CD14-positive monocyte (primary cell): ENCODE results near the gene CLECL1. TPM values are rescaled to one million over a fixed set of nuclear protein-coding genes. Genes with fewer than 3 reads are reported as not detected.
A peak's percentile ranks its signal among the peaks of the same experiment; 100 is the strongest.

Source experiments
- DNase-seq, 3 donors: peaks; one replicate each; pipeline ENCODE4 v3.0.0-alpha.2; 2011 to 2022
- H2AFZ ChIP-seq: 2 replicates; pipeline ENCODE4 v1.6.0; 2012; ENCODE audit warnings: mild to moderate bottlenecking, low read depth, low read length, inconsistent platforms; ENCODE audit not compliant: insufficient read depth, poor library complexity, severe bottlenecking
- H3K27ac ChIP-seq, 2 donors: 1 replicate in 1 of 2; 2 replicates in 1 of 2; pipeline ENCODE4 v1.5.1; 2012 to 2013; ENCODE audit warnings: low read length in 2 of 2, control low read depth in 1 of 2, inconsistent platforms in 1 of 2, low read depth in 1 of 2, mild to moderate bottlenecking in 1 of 2
- H3K27me3 ChIP-seq, 2 donors: one replicate each; pipeline versions ENCODE4 v1.6.0 to v1.6.1; 2011 to 2013; ENCODE audit warnings: low read length in 2 of 2; ENCODE audit not compliant: control insufficient read depth in 2 of 2, insufficient read depth in 2 of 2
- H3K36me3 ChIP-seq, 2 donors: replicated peaks in 1 of 2; 1 replicate in 1 of 2; 2 replicates in 1 of 2; pipeline versions ENCODE4 v1.5.1 to v1.6.1; 2012 to 2013; ENCODE audit warnings: low read length in 2 of 2, control low read depth in 1 of 2, inconsistent platforms in 1 of 2, mild to moderate bottlenecking in 1 of 2; ENCODE audit not compliant: insufficient read depth in 2 of 2, control insufficient read depth in 1 of 2
- H3K4me1 ChIP-seq, 2 donors: 1 replicate in 1 of 2; 2 replicates in 1 of 2; pipeline versions ENCODE4 v1.5.1 to v1.6.1; 2012 to 2013; ENCODE audit warnings: low read length in 2 of 2, control low read depth in 1 of 2, inconsistent platforms in 1 of 2, mild to moderate bottlenecking in 1 of 2, moderate library complexity in 1 of 2; ENCODE audit not compliant: insufficient read depth in 2 of 2, control insufficient read depth in 1 of 2
- H3K4me2 ChIP-seq: replicated peaks from 2 replicates; pipeline ENCODE3; 2012; ENCODE audit warnings: low read length, moderate library complexity, mild to moderate bottlenecking; ENCODE audit not compliant: poor library complexity, severe bottlenecking; ENCODE audit errors: extremely low read depth
- H3K4me3 ChIP-seq, 3 experiments: fragments of 200-600 bp in 1 of 3; sonication (generic) in 1 of 3; replicated peaks in 1 of 3; 1 replicate in 2 of 3; 2 replicates in 1 of 3; pipeline ENCODE4 v1.5.1; 2011 to 2013; ENCODE audit warnings: low read length in 3 of 3, mild to moderate bottlenecking in 3 of 3, control low read depth in 2 of 3, low read depth in 2 of 3, inconsistent platforms in 1 of 3, moderate library complexity in 1 of 3
- H3K79me2 ChIP-seq: 2 replicates; pipeline ENCODE4 v1.6.0; 2012; ENCODE audit warnings: mild to moderate bottlenecking, control low read depth, inconsistent platforms, low read length, moderate library complexity; ENCODE audit not compliant: insufficient read depth
- H3K9ac ChIP-seq: 2 replicates; pipeline ENCODE4 v1.6.0; 2017; ENCODE audit warnings: low read length, mild to moderate bottlenecking; ENCODE audit not compliant: insufficient read depth, poor library complexity, severe bottlenecking
- H3K9me3 ChIP-seq, 2 donors: replicated peaks in 1 of 2; 1 replicate in 1 of 2; 2 replicates in 1 of 2; pipeline versions ENCODE4 v1.5.1 to v1.6.1; 2012 to 2013; ENCODE audit warnings: low read length in 2 of 2, control low read depth in 1 of 2; ENCODE audit not compliant: control insufficient read depth in 1 of 2, insufficient read depth in 1 of 2
- H4K20me1 ChIP-seq: 2 replicates; pipeline ENCODE4 v1.6.0; 2012; ENCODE audit warnings: mild to moderate bottlenecking, low read length, control low read depth, moderate library complexity; ENCODE audit not compliant: insufficient read depth
- H3K27ac Mint-ChIP-seq, 7 donors: one replicate each; pipeline ENCODE4 v1.8.0; 2020; ENCODE audit warnings: mild to moderate bottlenecking in 7 of 7, mixed read lengths in 7 of 7, moderate library complexity in 6 of 7, inconsistent platforms in 2 of 7
- H3K27me3 Mint-ChIP-seq, 3 donors: one replicate each; pipeline ENCODE4 v1.8.0; 2021 to 2022; ENCODE audit warnings: low read depth in 3 of 3, mild to moderate bottlenecking in 3 of 3, mixed read lengths in 3 of 3, moderate library complexity in 3 of 3, inconsistent platforms in 1 of 3
- H3K36me3 Mint-ChIP-seq, 2 donors: one replicate each; pipeline ENCODE4 v1.8.0; 2020; ENCODE audit warnings: mixed read lengths in 2 of 2, inconsistent platforms in 1 of 2, mild to moderate bottlenecking in 1 of 2
- H3K4me1 Mint-ChIP-seq: one replicate; pipeline ENCODE4 v1.8.0; 2020; ENCODE audit warnings: mild to moderate bottlenecking, mixed read lengths
- H3K4me3 Mint-ChIP-seq, 2 donors: one replicate each; pipeline ENCODE4 v1.8.0; 2020; ENCODE audit warnings: mild to moderate bottlenecking in 2 of 2, mixed read lengths in 2 of 2, moderate library complexity in 1 of 2
- H3K9me3 Mint-ChIP-seq, 7 donors: one replicate each; pipeline ENCODE4 v1.8.0; 2020 to 2022; ENCODE audit warnings: mixed read lengths in 7 of 7, mild to moderate bottlenecking in 6 of 7, moderate library complexity in 6 of 7, inconsistent platforms in 2 of 7
- CTCF ChIP-seq: fragments of 200-600 bp; IDR thresholded peaks from one replicate; pipeline ENCODE4 v1.8.0; 2022; ENCODE audit warnings: antibody characterized with exemption, mild to moderate bottlenecking
- WGBS: methylation state at CpG from one replicate; pipeline ENCODE4 v1.1.5; 2013; ENCODE audit warnings: missing lambda C conversion rate; ENCODE audit not compliant: insufficient coverage; 5-methylcytosine and 5-hydroxymethylcytosine counted together
- intact Hi-C, 2 donors: fragments of 100-400 bp; cut with micrococcal nuclease; formaldehyde crosslinking; loops; one replicate each; pipeline versions ENCODE4 v1.15.0 to v1.15.1; 2023
- polyA plus RNA-seq, 3 donors: library from polyadenylated mRNA; depleted of rRNA in 1 of 3; unstranded in 2 of 3; stranded (reverse) in 1 of 3; fragments of 300-500 nt in 2 of 3; fragments of >200 nt in 1 of 3; fragmentation: Illumina TruSeq in 2 of 3; gene quantifications; 1 replicate in 2 of 3; 2 replicates in 1 of 3; pipeline ENCODE4 v1.2.3, GENCODE V29; 2012 to 2021

CLECL1 gene
- polyA plus RNA-seq, 3 donors, result 7.6 to 20.6 (median 11.4) TPM

DNA sequence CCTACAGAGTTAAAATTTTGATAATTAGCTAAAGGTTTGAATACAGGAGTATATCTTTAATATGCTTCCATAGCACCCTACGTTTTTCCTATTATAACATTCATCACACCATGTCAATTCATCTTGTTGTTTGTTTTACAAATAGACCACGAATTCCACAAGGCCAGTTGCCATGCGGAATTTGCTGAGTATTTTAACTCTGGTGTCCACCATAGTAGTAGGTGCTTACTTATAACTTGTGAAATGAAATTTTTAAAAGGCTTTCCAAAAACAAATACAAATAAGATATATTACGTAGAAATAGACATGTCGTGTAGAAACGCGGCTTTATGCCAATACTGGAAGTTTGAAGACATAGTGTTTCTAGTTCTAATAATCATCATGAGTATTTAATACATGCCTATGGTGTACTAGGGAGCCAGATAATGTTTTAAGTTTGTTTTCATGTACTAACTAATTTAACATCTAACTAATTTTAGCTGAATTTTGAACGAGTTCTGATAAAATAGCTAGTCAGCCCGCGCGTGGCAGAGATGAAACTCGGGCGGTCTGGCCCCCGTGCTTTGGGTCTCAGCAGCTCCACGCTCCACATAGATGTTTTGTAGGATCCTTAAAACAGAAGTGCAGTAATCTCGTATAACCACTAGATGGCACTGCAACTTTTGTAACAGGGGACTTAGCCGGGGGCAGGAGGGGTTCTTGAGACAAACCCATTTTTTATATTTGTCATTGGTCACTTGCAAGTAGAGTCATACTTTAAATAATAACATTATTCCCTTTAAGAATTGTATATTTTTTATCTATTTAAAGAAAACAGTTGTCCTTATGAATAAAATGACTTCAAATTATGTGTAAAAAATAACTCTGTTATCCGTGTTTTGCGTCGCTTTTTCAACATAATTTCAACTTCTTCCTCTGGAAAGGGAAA, 17.6 kb upstream of the CLECL1 start:
- Mint-ChIP-seq H3K27me3 (peaks cover 0 to 1% (median 0%) of the 10 kb centered on the region in 3 donors), H3K4me3 (peak overlapping the region; percentile 27 to 60), H3K36me3 (peaks cover 0 to 3% of the 10 kb centered on the region in 2 donors), H3K9me3 (peaks cover 0 to 4% (median 0%) of the 10 kb centered on the region in 7 donors), H3K4me1 (peaks cover 14% of the 10 kb centered on the region), H3K27ac (peak overlapping the region in 3 of 7 donors; percentile 27 to 70 (median 68))
- H3K4me2 ChIP-seq, result peak overlapping the region; percentile 58
- no peaks in the 10 kb centered on the region for H4K20me1 ChIP-seq
- H3K27ac ChIP-seq, result no peak overlapping the region
- no peaks in the 10 kb centered on the region for H3K79me2 ChIP-seq
- 0% methylated on average over 6 of the region's 20 CpGs for WGBS
- H3K36me3 ChIP-seq, result no peaks in the 10 kb centered on the region
- intact Hi-C loops, result loop anchor here (5.0 kb wide), 3 partner anchors 47 to 182 kb away; partner anchors contain the start of gene CLEC2A (in 1 of the 2)
- peak; percentile 58 to 78 (median 78) for DNase-seq
- no peaks in the 10 kb centered on the region for H3K9me3 ChIP-seq
- H3K4me1 ChIP-seq, result peaks cover 4 to 13% of the 10 kb centered on the region in 2 donors
- no peak overlapping the region for H3K9ac ChIP-seq
- H3K27me3 ChIP-seq, result no peaks in the 10 kb centered on the region
- TF ChIP-seq CTCF, result peak; percentile 94
- no peak overlapping the region for H2AFZ ChIP-seq
- H3K4me3 ChIP-seq, result peak overlapping the region in 2 of 3 experiments; percentile 11 to 45

DNA sequence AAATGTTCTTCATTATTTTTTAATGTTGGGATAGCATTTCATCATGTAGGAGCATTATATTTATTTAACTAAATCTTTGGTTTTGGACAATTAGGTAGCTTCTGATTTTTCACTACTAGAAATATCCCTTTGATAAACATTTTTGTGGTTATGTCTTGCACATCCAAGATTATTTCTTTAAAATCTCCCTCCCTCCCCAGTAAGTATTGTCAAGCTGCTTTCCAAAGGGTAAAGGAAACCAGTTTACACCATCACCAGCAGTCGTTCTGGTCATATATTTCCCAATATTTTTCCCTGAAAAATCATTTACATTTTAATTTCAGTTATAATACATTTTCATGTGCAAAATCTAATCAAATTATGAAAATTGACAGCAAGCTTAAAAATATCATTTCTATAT, 16.7 kb upstream of the CLECL1 start:
- Histone ChIP-seq H3K36me3 (no peaks in the 10 kb centered on the region), H3K27ac (no peak overlapping the region), H3K9ac (no peak overlapping the region), H3K27me3 (no peaks in the 10 kb centered on the region), H3K4me1 (peaks cover 4 to 13% of the 10 kb centered on the region in 2 donors), H3K4me3 (no peak overlapping the region), H3K9me3 (no peaks in the 10 kb centered on the region), H2AFZ (no peak overlapping the region), H3K4me2 (no peak overlapping the region), H3K79me2 (no peaks in the 10 kb centered on the region), H4K20me1 (no peaks in the 10 kb centered on the region)
- Mint-ChIP-seq H3K27ac (no peak overlapping the region), H3K27me3 (peaks cover 0 to 1% (median 0%) of the 10 kb centered on the region in 3 donors), H3K4me3 (no peak overlapping the region), H3K9me3 (peaks cover 0 to 4% (median 0%) of the 10 kb centered on the region in 7 donors), H3K4me1 (peaks cover 14% of the 10 kb centered on the region), H3K36me3 (no peaks in the 10 kb centered on the region)
- DNase-seq, result no peak
- WGBS, result no CpG with 5 or more reads among the region's 1 CpG
- intact Hi-C loops, result loop anchor here (5.0 to 10.0 kb wide), 6 partner anchors 48 to 455 kb away; partner anchors contain the start of gene CLEC2A (in 1 of the 2)
- no peak for TF ChIP-seq CTCF
